ENCODE measurements around the gene PKD2L1. TPM values are rescaled to one million over a fixed set of nuclear protein-coding genes. Genes with fewer than 3 reads are reported as not detected.

PKD2L1 gene
- total and polyA plus RNA-seq, 2 of the 8 experiments (the other 6 are each of a cell fraction or from before 2014, with no cell fraction given): 0.20 to 0.33 TPM

DNA sequence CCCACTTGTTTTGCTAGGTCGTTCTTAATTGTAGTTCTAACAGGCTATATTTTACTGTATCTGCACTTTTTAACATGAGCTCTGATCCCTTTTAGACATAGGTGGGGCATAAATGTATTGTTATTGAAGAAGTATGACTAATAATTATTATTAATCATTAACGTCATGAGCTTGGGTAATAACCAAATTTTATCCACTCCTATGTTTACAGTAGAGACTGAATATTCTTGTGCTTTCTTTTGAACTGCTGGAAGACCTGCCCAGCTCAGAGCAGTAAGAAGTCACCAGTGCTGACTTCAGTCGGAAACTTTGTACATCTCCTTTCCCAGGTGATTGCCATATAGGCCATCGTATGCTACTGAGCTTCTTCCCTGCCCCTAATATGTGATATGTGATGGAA lies 18.7 kb downstream of the PKD2L1 start:
- Histone ChIP-seq H4K20me1 (replicated peaks in 1 of 2; ENCODE audit: control insufficient read depth in 1 of 2, insufficient read depth in 2 of 2, low read length in 2 of 2) (no peaks in the 10 kb centered on the region), H2BK20ac (ENCODE audit: low read length) (no peak overlapping the region), H3K9me3 (ENCODE audit: insufficient read depth in 2 of 2, low read depth in 1 of 2, low read length in 1 of 2) (no peaks in the 10 kb centered on the region), H2BK120ac (replicated peaks; ENCODE audit: low read depth, low read length) (no peak overlapping the region), H3K9ac (replicated peaks in 1 of 4; ENCODE audit: extremely low read depth in 1 of 4, low read depth in 3 of 4, low read length in 3 of 4) (no peak overlapping the region), H3K4ac (replicated peaks; ENCODE audit: insufficient read length, low read depth, low read length) (no peak overlapping the region), H3K4me3 (ENCODE audit: extremely low read depth in 1 of 4, insufficient read depth in 2 of 4, low read depth in 3 of 4, low read length in 4 of 4) (no peak overlapping the region), H4K8ac (ENCODE audit: extremely low read depth, insufficient read depth, low read length) (no peak overlapping the region), H3K36me3 (ENCODE audit: control insufficient read depth in 2 of 4, insufficient read depth in 4 of 4, low read length in 3 of 4) (no peaks in the 10 kb centered on the region), H4K91ac (replicated peaks; ENCODE audit: insufficient read length, low read length) (no peak overlapping the region), H3K4me1 (replicated peaks in 1 of 4; ENCODE audit: control insufficient read depth in 3 of 4, insufficient read depth in 4 of 4, low read length in 3 of 4) (no peaks in the 10 kb centered on the region), H2BK15ac (ENCODE audit: low read length) (no peak overlapping the region), H3K23me2 (ENCODE audit: low read depth, low read length) (no peaks in the 10 kb centered on the region), H3K18ac (ENCODE audit: extremely low read depth, low read length) (no peak overlapping the region), H3K14ac (ENCODE audit: insufficient read length) (no peak overlapping the region), H3K27me3 (replicated peaks in 1 of 4; ENCODE audit: control insufficient read depth in 3 of 4, extremely low read depth in 1 of 4, insufficient read depth in 3 of 4, low read length in 3 of 4) (no peaks in the 10 kb centered on the region; a peak in 1 of 7 replicates), H2AK5ac (ENCODE audit: low read depth, low read length) (no peak overlapping the region), H2AFZ (ENCODE audit: low read length) (no peak overlapping the region), H2BK12ac (ENCODE audit: low read depth, low read length) (no peak overlapping the region), H3K79me2 (ENCODE audit: control insufficient read depth in 1 of 2, insufficient read depth in 2 of 2, low read length in 2 of 2) (no peaks in the 10 kb centered on the region), H3K23ac (ENCODE audit: insufficient read length) (no peak overlapping the region), H3K4me2 (ENCODE audit: insufficient read depth in 1 of 2, low read depth in 2 of 2, low read length in 2 of 2) (no peak overlapping the region), H4K5ac (ENCODE audit: insufficient read length, low read depth, low read length) (no peak overlapping the region), H3K56ac (replicated peaks; ENCODE audit: insufficient read length, low read depth, low read length) (no peak overlapping the region), H3K79me1 (ENCODE audit: low read depth, low read length) (no peaks in the 10 kb centered on the region), H2BK5ac (ENCODE audit: low read depth, low read length) (no peak overlapping the region), H3K27ac (ENCODE audit: low read depth, low read length) (no peak overlapping the region)
- 87% methylated on average over 4 of the region's 4 CpGs; no CpG with 5 or more reads in 1 of the 2 experiments for WGBS, 2 experiments (ENCODE audit: extremely low coverage in 1 of 2, insufficient coverage in 1 of 2, insufficient read length in 1 of 2, insufficient replicate concordance in 2 of 2, low coverage in 1 of 2, low lambda C conversion rate in 2 of 2, missing lambda C conversion rate in 1 of 2)
- POLR2A ChIA-PET (ENCODE audit: partially characterized antibody): no interaction called here
- TF ChIP-seq NRF1 (IDR thresholded peaks at IDR 0.05; ENCODE audit: low read depth, low read length) (no peak), SRF (IDR thresholded peaks at IDR 0.05; ENCODE audit: low read depth, low read length) (no peak), TAF1 (IDR thresholded peaks at IDR 0.05; ENCODE audit: low read depth, low read length) (no peak), SIX5 (IDR thresholded peaks at IDR 0.05; ENCODE audit: low read depth, low read length) (no peak), NANOG (IDR thresholded peaks at IDR 0.05; ENCODE audit: insufficient read depth, low read depth, low read length, poor library complexity, severe bottlenecking) (no peak), SUZ12 (IDR thresholded peaks at IDR 0.05; ENCODE audit: low read length) (no peak)
- DNase-seq (ENCODE audit: low read depth in 1 of 2, low spot score in 2 of 2) (no peak), FAIRE-seq (no peak)
- CTCF ChIA-PET (ENCODE audit: partially characterized antibody): interaction anchor here (1.2 to 3.1 kb wide), 2 partner anchors 15 to 206 kb away, joined by 3 to 13 read pairs; no protein-coding TSS in a partner anchor

Data from H1 (cell line).